Hematopoietic multipotent progenitor cell treated with erythropoietin and hydrocortisone succinate and interleukin-3 and kit ligand, for 15 days (in vitro differentiated cells): ENCODE results near the gene CPTP.
"Not testable (repeated sequence)": the region's sequence is repeated elsewhere in the genome, so short reads cannot be mapped to it uniquely, and the experiment has no call there.

Experiments
- DNase-seq: peaks from one replicate; pipeline ENCODE4 v3.0.0-alpha.2; 2015; ENCODE audit warnings: low spot score

The CPTP gene

GRCh38 chr1:1365875-1366698 is 41.5 kb downstream of the CPTP start:
- DNase-seq, result no peak

- DNase-seq, result no peak
These were observed 42.1 kb downstream of the CPTP start for GRCh38 chr1:1366699-1367066.

- DNase-seq, result no peak
These were observed 42.7 kb downstream of the CPTP start for GRCh38 chr1:1367315-1367714.

GRCh38 chr1:1370094-1370493 is 45.5 kb downstream of the CPTP start:
- DNase-seq, result not testable (repeated sequence)

- no peak for DNase-seq
These were observed 46.2 kb downstream of the CPTP start for GRCh38 chr1:1370771-1371300.

- no peak for DNase-seq
These were observed 46.8 kb downstream of the CPTP start for GRCh38 chr1:1371364-1371745.

DNA sequence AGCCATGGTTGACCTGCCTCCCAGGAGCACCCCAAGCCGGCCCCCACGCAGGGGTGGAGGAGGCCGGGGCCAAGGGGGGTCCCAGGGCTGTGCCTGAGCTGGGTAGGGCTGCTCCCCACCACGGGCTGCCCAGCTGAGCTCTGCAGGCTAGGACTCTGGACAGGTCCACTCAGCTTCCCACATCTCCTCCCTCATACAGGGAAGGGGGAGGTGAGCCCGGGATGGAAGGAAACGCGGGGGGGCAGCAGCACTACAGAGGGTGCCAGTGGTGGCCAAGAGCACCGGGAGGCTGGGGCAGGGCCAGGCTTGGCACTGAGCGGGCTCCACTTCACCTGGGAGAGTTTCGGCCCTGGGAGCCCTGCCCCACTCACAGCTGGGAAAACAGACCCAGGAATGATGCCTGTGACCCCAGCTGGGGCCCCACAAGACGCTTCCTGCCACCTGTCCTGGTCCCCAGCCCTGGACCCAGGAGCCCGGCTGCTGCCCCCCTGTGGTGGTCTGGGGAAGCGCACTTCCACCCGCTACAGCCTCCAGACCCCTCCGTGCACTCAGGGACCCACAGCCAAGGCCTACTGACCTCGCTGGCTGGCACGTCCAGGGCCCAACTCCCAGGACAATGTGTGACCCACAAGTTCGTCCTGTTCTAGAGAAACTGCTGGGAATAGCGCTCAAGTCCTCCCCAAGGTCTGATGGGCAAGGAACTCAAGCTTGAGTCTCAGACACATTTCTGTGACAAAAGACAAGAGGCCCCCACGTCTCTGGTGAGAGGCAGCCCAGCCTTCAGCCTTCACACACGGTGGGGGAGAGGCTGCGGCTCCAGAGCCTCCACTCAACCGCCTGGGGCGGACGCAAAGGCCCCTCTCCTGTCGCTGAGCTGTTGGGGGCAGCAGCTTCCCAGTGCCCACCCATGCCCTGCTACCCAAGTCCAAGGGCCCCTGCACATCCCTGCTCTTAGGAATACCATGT is 47.4 kb downstream of the CPTP start:
- DNase-seq, result peak; percentile 73

GRCh38 chr1:1373051-1373814 is 48.6 kb downstream of the CPTP start:
- DNase-seq, result no peak

GRCh38 chr1:1373815-1374588 is 49.4 kb downstream of the CPTP start:
- no peak for DNase-seq

GRCh38 chr1:1374589-1374928 is 50.0 kb downstream of the CPTP start:
- no peak for DNase-seq

DNA sequence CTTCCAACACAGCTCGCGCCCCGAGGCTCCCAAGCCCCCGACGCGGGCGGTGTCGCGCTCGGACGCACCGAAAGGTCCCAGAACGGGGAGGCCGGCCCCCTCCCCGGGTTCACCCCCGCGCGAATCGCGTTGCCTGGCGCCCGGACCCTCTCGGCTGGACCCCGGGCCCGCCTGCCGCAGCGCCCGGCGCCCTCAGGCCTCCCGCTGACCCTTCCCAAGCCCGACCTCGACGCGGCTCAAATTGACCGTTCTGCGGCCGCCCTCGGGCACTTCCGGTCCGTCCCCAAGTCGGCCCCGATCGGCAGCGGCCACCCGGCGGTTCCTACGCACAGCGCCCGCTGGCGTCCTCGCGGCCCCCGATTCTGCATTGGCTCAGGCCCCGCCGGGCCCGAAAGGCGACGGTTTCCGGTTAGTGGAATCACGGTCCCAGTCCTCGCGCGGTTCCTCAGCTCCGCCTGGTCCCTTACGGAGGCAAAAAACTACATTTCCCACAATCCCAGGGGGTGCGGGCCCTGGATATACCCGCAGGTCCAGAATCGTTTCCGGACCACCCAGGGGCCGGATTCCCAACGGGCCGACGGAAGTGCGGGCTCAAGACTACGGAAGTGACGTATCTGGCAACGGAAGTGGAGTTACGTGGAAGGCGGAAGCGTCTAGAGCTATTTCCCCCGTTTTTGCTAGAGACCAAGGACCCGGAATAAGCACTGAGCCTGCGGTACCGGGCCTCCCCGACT is 50.5 kb downstream of the CPTP start, which contains the start of gene AURKAIP1:
TSS of gene AURKAIP1 (minus strand) at position 279 of the 734 bp plus-strand sequence. CDS start 451 bp downstream, outside the sequence.
- peak; percentile 99 for DNase-seq

DNA sequence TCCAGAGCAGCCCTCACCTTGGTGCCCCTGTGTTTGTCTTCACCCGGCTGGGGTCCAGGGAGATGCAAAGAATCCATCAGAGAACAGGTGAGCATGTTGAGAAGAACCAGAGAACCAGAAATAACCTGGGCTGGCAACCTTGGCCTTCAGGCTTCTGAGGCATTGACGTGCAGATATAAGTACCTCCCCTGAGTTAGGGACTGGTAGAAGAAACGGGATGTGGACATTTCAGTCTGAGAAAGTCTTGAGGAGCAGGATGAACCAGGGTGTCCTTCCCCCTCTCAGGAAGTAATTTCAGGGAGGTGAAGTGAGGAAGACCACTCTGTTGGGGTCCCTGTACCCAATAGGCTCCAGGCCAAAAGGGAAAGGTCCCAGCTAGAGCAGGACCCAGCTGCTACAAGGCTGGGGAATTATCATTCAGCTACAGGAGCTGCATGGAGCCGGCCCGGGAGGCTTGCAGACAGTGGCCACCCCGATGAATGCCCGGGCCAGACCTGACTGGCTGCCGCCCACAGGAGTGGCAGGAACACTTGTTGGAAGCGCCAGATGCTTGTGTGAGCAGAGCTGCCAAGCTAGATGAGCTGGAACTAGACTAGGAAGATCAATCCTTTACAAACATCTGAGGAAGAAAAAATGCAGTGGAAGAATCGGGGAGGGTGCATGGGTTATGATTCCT is 52.1 kb downstream of the CPTP start:
- DNase-seq, result no peak

GRCh38 chr1:1377540-1378205 is 53.1 kb downstream of the CPTP start:
- no peak for DNase-seq
